Vein endothelial cell (primary cell): ENCODE results near the gene USP17L17. TPM values are rescaled to one million over a fixed set of nuclear protein-coding genes. Genes with fewer than 3 reads are reported as not detected.

ENCODE experiments used
- total RNA-seq: library from RNA; depleted of rRNA; stranded (reverse); fragments of >200 nt; gene quantifications from 2 replicates; pipeline ENCODE4 v1.2.3, GENCODE V29; 2012

Gene USP17L17
- total RNA-seq: not detected in 2 replicates

DNA sequence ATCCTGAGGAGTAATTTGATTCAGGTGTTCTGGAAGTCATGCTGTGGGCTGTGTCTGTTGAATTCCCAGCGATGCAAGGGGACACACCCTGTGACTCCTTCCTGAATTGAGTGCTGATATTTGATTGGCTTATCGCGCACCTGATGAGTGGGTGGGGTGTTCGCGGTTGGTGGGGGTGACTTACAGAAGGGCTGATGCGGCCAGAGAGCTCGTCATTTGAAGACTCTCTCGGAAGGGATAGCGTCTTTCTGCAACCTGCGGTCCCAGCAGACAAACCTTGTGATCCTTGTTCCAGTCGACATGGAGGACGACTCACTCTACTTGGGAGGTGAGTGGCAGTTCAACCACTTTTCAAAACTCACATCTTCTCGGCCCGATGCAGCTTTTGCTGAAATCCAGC lies at the start of gene USP17L17:
Gene USP17L17 (plus strand): TSS at position 301 of the 400 bp plus-strand sequence. CDS start 0 bp downstream, at position 301.

DNA sequence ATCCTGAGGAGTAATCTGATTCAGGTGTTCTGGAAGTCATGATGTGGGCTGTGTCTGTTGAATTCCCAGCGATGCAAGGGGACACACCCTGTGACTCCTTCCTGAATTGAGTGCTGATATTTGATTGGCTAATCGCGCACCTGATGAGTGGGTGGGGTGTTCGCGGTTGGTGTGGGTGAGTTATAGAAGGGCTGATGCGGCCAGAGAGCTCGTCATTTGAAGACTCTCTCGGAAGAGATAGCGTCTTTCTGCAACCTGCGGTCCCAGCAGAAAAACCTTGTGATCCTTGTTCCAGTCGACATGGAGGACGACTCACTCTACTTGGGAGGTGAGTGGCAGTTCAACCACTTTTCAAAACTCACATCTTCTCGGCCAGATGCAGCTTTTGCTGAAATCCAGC lies 33.3 kb upstream of the USP17L17 start, which contains the start of gene USP17L10:
Gene USP17L10 (plus strand): TSS at position 301 of the 400 bp plus-strand sequence. CDS start 0 bp downstream, at position 301.

GRCh38 chr4:9215105-9215504 lies 28.6 kb upstream of the USP17L17 start, which contains the start of gene USP17L11:
Gene USP17L11, plus strand, starts transcription at chr4:9215405. Its CDS starts 0 bp downstream, at chr4:9215405.

DNA sequence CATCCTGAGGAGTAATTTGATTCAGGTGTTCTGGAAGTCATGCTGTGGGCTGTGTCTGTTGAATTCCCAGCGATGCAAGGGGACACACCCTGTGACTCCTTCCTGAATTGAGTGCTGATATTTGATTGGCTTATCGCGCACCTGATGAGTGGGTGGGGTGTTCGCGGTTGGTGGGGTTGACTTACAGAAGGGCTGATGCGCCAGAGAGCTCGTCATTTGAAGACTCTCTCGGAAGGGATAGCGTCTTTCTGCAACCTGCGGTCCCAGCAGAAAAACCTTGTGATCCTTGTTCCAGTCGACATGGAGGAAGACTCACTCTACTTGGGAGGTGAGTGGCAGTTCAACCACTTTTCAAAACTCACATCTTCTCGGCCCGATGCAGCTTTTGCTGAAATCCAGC lies 23.8 kb upstream of the USP17L17 start, which contains the start of gene USP17L12:
Gene USP17L12 (plus strand): TSS at position 301 of the 400 bp plus-strand sequence. CDS start 0 bp downstream, at position 301.

DNA sequence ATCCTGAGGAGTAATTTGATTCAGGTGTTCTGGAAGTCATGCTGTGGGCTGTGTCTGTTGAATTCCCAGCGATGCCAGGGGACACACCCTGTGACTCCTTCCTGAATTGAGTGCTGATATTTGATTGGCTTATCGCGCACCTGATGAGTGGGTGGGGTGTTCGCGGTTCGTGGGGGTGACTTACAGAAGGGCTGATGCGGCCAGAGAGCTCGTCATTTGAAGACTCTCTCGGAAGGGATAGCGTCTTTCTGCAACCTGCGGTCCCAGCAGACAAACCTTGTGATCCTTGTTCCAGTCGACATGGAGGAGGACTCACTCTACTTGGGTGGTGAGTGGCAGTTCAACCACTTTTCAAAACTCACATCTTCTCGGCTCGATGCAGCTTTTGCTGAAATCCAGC lies 19.1 kb upstream of the USP17L17 start, which contains the start of gene USP17L13:
Gene USP17L13 (plus strand): TSS at position 301 of the 400 bp plus-strand sequence. CDS start 0 bp downstream, at position 301.

DNA sequence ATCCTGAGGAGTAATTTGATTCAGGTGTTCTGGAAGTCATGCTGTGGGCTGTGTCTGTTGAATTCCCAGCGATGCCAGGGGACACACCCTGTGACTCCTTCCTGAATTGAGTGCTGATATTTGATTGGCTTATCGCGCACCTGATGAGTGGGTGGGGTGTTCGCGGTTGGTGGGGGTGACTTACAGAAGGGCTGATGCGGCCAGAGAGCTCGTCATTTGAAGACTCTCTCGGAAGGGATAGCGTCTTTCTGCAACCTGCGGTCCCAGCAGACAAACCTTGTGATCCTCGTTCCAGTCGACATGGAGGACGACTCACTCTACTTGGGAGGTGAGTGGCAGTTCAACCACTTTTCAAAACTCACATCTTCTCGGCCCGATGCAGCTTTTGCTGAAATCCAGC lies 9.6 kb upstream of the USP17L17 start, which contains the start of gene USP17L15:
Gene USP17L15 (plus strand): TSS at position 301 of the 400 bp plus-strand sequence. CDS start 0 bp downstream, at position 301.

GRCh38 chr4:9247953-9248680 lies 4.4 kb downstream of the USP17L17 start, which contains the start of gene USP17L18:
Gene USP17L18, plus strand, starts transcription at chr4:9248630. Its CDS starts 0 bp downstream, at chr4:9248630.

GRCh38 chr4:9253078-9253477 lies 9.4 kb downstream of the USP17L17 start, which contains the start of gene USP17L19:
Gene USP17L19, plus strand, starts transcription at chr4:9253378. Its CDS starts 0 bp downstream, at chr4:9253378.

GRCh38 chr4:9257824-9258223 lies 14.1 kb downstream of the USP17L17 start, which contains the start of gene USP17L20:
Gene USP17L20, plus strand, starts transcription at chr4:9258124. Its CDS starts 0 bp downstream, at chr4:9258124.

DNA sequence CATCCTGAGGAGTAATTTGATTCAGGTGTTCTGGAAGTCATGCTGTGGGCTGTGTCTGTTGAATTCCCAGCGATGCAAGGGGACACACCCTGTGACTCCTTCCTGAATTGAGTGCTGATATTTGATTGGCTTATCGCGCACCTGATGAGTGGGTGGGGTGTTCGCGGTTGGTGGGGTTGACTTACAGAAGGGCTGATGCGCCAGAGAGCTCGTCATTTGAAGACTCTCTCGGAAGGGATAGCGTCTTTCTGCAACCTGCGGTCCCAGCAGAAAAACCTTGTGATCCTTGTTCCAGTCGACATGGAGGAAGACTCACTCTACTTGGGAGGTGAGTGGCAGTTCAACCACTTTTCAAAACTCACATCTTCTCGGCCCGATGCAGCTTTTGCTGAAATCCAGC lies 18.9 kb downstream of the USP17L17 start, which contains the start of gene USP17L21:
Gene USP17L21 (plus strand): TSS at position 301 of the 400 bp plus-strand sequence. CDS start 0 bp downstream, at position 301.

GRCh38 chr4:9267319-9267718 lies 23.6 kb downstream of the USP17L17 start, which contains the start of gene USP17L22:
Gene USP17L22, plus strand, starts transcription at chr4:9267619. Its CDS starts 0 bp downstream, at chr4:9267619.

Other genes with a start within 250 kb of the USP17L17 start
- gene FAM90A26, start 73.5 kb upstream of the USP17L17 start, total RNA-seq: not detected in 2 replicates
- not detected in 2 replicates for gene USP17L10, start 33.2 kb upstream of the USP17L17 start, total RNA-seq
- gene USP17L11, start 28.5 kb upstream of the USP17L17 start, total RNA-seq: not detected in 2 replicates
- gene USP17L12, start 23.7 kb upstream of the USP17L17 start, total RNA-seq: not detected in 2 replicates
- not detected in 2 replicates for gene USP17L13, start 19.0 kb upstream of the USP17L17 start, total RNA-seq
- gene USP17L15, start 9.5 kb upstream of the USP17L17 start, total RNA-seq: not detected in 2 replicates
- gene USP17L18, start 4.8 kb downstream of the USP17L17 start, total RNA-seq: not detected in 2 replicates
- not detected in 2 replicates for gene USP17L19, start 9.5 kb downstream of the USP17L17 start, total RNA-seq
- gene USP17L20, start 14.2 kb downstream of the USP17L17 start, total RNA-seq: not detected in 2 replicates
- not detected in 2 replicates for gene USP17L21, start 19.0 kb downstream of the USP17L17 start, total RNA-seq
- gene USP17L22, start 23.7 kb downstream of the USP17L17 start, total RNA-seq: not detected in 2 replicates
- gene USP17L24, start 81.3 kb downstream of the USP17L17 start, total RNA-seq: not detected in 2 replicates
- not detected in 2 replicates for gene USP17L25, start 86.0 kb downstream of the USP17L17 start, total RNA-seq
- gene USP17L26, start 90.8 kb downstream of the USP17L17 start, total RNA-seq: not detected in 2 replicates
- gene USP17L5, start 95.5 kb downstream of the USP17L17 start, total RNA-seq: not detected in 2 replicates
- gene USP17L27, start 100.3 kb downstream of the USP17L17 start, total RNA-seq: not detected in 2 replicates
- gene USP17L28, start 105.0 kb downstream of the USP17L17 start, total RNA-seq: not detected in 2 replicates
- gene USP17L29, start 109.8 kb downstream of the USP17L17 start, total RNA-seq: not detected in 2 replicates
- gene USP17L30, start 119.2 kb downstream of the USP17L17 start, total RNA-seq: not detected in 2 replicates
- gene DEFB131A, start 200.5 kb downstream of the USP17L17 start, total RNA-seq: not detected in 2 replicates